Liver (tissue), 9 donors: ENCODE measurements around the gene CST9. TPM values are rescaled to one million over a fixed set of nuclear protein-coding genes. Genes with fewer than 3 reads are reported as not detected.

Experiments used
- DNase-seq: peaks from one replicate; pipeline ENCODE4 v3.0.0-alpha.2; 2017; ENCODE audit warnings: low spot score
- H3K27ac ChIP-seq, 2 donors: one replicate each; pipeline ENCODE4 v1.7.0; 2013; ENCODE audit warnings: inconsistent platforms in 2 of 2, low read length in 2 of 2, control low read depth in 1 of 2, low read depth in 1 of 2, mild to moderate bottlenecking in 1 of 2
- H3K27me3 ChIP-seq, 4 donors: one replicate each; pipeline versions ENCODE4 v1.6.1 to v1.7.0; 2013; ENCODE audit warnings: low read length in 3 of 4, inconsistent platforms in 1 of 4, mild to moderate bottlenecking in 1 of 4, moderate library complexity in 1 of 4; ENCODE audit not compliant: control insufficient read depth in 4 of 4, insufficient read depth in 4 of 4
- H3K36me3 ChIP-seq, 4 donors: one replicate each; pipeline versions ENCODE4 v1.6.1 to v1.7.0; 2013; ENCODE audit warnings: low read length in 3 of 4, mild to moderate bottlenecking in 3 of 4, low read depth in 1 of 4, moderate library complexity in 1 of 4; ENCODE audit not compliant: control insufficient read depth in 4 of 4, insufficient read depth in 3 of 4
- H3K4me1 ChIP-seq, 4 donors: one replicate each; pipeline versions ENCODE4 v1.6.1 to v1.7.0; 2013; ENCODE audit warnings: low read length in 3 of 4, mild to moderate bottlenecking in 3 of 4, moderate library complexity in 1 of 4; ENCODE audit not compliant: control insufficient read depth in 4 of 4, insufficient read depth in 4 of 4
- H3K4me3 ChIP-seq, 3 donors: one replicate each; pipeline versions ENCODE4 v1.6.1 to v1.7.0; 2013; ENCODE audit warnings: low read length in 3 of 3, control low read depth in 1 of 3, low read depth in 1 of 3, mild to moderate bottlenecking in 1 of 3
- H3K9ac ChIP-seq, 2 donors: one replicate each; pipeline ENCODE4 v1.7.0; 2013; ENCODE audit warnings: low read length in 2 of 2, mild to moderate bottlenecking in 2 of 2, moderate library complexity in 2 of 2, control low read depth in 1 of 2, low read depth in 1 of 2
- H3K9me3 ChIP-seq, 4 donors: one replicate each; pipeline versions ENCODE4 v1.6.1 to v1.7.0; 2013; ENCODE audit warnings: low read length in 3 of 4; ENCODE audit not compliant: control insufficient read depth in 4 of 4
- EGR1 ChIP-seq, 2 donors: IDR thresholded peaks; 2 replicates each; pipeline ENCODE4 v1.6.1; 2016 to 2018; ENCODE audit warnings: antibody characterized with exemption in 2 of 2, low read depth in 2 of 2
- FOXA1 ChIP-seq: IDR thresholded peaks from 2 replicates; pipeline ENCODE4 v1.6.1; 2016; ENCODE audit warnings: antibody characterized with exemption
- FOXA2 ChIP-seq: IDR thresholded peaks from 2 replicates; pipeline ENCODE4 v1.6.1; 2016; ENCODE audit warnings: antibody characterized with exemption
- GABPA ChIP-seq, 2 donors: IDR thresholded peaks in 1 of 2; conservative IDR thresholded peaks in 1 of 2; 2 replicates each; pipeline ENCODE4 v1.6.1; 2016; ENCODE audit warnings: antibody characterized with exemption in 2 of 2, mild to moderate bottlenecking in 1 of 2, moderate library complexity in 1 of 2
- HNF4A ChIP-seq, 2 donors: conservative IDR thresholded peaks; 2 replicates each; pipeline ENCODE4 v1.6.1; 2016; ENCODE audit warnings: antibody characterized with exemption in 2 of 2, mild to moderate bottlenecking in 2 of 2
- HNF4G ChIP-seq: IDR thresholded peaks from 2 replicates; pipeline ENCODE4 v1.6.1; 2016; ENCODE audit warnings: antibody characterized with exemption
- JUND ChIP-seq, 2 donors: IDR thresholded peaks; 2 replicates each; pipeline ENCODE4 v1.6.1; 2016; ENCODE audit warnings: antibody characterized with exemption in 2 of 2
- NR2F2 ChIP-seq: IDR thresholded peaks from 2 replicates; pipeline ENCODE4 v1.6.1; 2016; ENCODE audit warnings: antibody characterized with exemption
- RAD21 ChIP-seq, 2 donors: IDR thresholded peaks; 2 replicates each; pipeline ENCODE4 v1.6.1; 2016; ENCODE audit warnings: antibody characterized with exemption in 2 of 2, mild to moderate bottlenecking in 2 of 2
- RXRA ChIP-seq, 2 donors: IDR thresholded peaks; 2 replicates each; pipeline ENCODE4 v1.6.1; 2017 to 2018; ENCODE audit warnings: antibody characterized with exemption in 2 of 2, mild to moderate bottlenecking in 1 of 2
- SP1 ChIP-seq: IDR thresholded peaks from 2 replicates; pipeline ENCODE4 v1.6.1; 2018; ENCODE audit warnings: antibody characterized with exemption, mild to moderate bottlenecking
- TAF1 ChIP-seq: conservative IDR thresholded peaks from 2 replicates; pipeline ENCODE4 v1.6.1; 2016; ENCODE audit warnings: antibody characterized with exemption, mild to moderate bottlenecking
- YY1 ChIP-seq: IDR thresholded peaks from 2 replicates; pipeline ENCODE4 v1.6.1; 2016; ENCODE audit warnings: antibody characterized with exemption, mild to moderate bottlenecking
- WGBS: extraction: QIAGEN DNeasy Blood & Tissue Kit; methylation state at CpG from one replicate; pipeline ENCODE4 v1.1.7; 2013; 5-methylcytosine and 5-hydroxymethylcytosine counted together
- polyA plus RNA-seq, 2 donors: library from polyadenylated mRNA; stranded (reverse) in 1 of 2; unstranded in 1 of 2; fragments of 200-250 nt in 1 of 2; fragments of >200 nt in 1 of 2; fragmentation: Nextera tagmentation in 1 of 2; extraction: Ambion mirVana in 1 of 2; gene quantifications; one replicate each; pipeline versions ENCODE4 v1.2.1 to v1.2.3, GENCODE V29; 2013 to 2015
- total RNA-seq, 2 donors: library from RNA; depleted of rRNA; stranded (reverse); fragments of >200 nt; gene quantifications; one replicate each; pipeline ENCODE4 v1.2.3, GENCODE V29; 2014
- TF ChIP-seq, protein P1 (sequence below): IDR thresholded peaks from 2 replicates; pipeline ENCODE4 v1.6.1; 2016; ENCODE audit warnings: antibody characterized with exemption, mild to moderate bottlenecking
- TF ChIP-seq, protein P2 (sequence below): IDR thresholded peaks from 2 replicates; pipeline ENCODE4 v1.6.1; 2016; ENCODE audit warnings: antibody characterized with exemption
- TF ChIP-seq, protein P3 (sequence below): IDR thresholded peaks from 2 replicates; pipeline ENCODE4 v1.6.1; 2016; ENCODE audit warnings: antibody characterized with exemption
- TF ChIP-seq, protein P4 (sequence below): fragments of 150-350 bp; IDR thresholded peaks from 2 replicates; pipeline ENCODE4 v1.5.1; 2017; ENCODE audit warnings: improper control_type of control experiment, low read depth, low read length; ENCODE audit not compliant: missing input control
- TF ChIP-seq, protein P5 (sequence below): IDR thresholded peaks from 2 replicates; pipeline ENCODE4 v1.6.1; 2016; ENCODE audit warnings: antibody characterized with exemption
- donor health status: healthy.
- donor health status: healthy.
- donor health status: healthy.
- donor health status: healthy.
- donor health status: healthy.

CST9 gene
- total and polyA plus RNA-seq, 4 donors, result not detected

DNA sequence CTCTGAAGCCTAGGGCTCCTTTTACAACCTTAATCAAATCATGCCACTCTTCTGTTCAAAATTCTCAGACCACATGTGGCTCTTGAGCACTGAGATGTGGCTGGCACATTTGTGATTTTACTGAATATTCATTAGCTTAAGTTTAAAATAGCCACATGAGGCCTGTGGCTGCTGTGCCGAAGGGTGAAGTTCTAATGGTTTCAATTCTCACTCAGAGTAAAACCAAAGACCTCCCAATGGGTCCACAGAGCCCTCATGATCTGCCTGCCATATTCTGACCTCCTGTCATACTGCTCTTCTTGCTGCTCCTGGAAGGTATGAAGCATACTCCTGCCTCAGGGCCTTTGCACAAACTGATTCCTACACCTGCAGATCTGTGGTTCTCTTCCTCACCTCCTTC, 39.9 kb upstream of the CST9 start (continued):
- TF ChIP-seq, protein P1, sequence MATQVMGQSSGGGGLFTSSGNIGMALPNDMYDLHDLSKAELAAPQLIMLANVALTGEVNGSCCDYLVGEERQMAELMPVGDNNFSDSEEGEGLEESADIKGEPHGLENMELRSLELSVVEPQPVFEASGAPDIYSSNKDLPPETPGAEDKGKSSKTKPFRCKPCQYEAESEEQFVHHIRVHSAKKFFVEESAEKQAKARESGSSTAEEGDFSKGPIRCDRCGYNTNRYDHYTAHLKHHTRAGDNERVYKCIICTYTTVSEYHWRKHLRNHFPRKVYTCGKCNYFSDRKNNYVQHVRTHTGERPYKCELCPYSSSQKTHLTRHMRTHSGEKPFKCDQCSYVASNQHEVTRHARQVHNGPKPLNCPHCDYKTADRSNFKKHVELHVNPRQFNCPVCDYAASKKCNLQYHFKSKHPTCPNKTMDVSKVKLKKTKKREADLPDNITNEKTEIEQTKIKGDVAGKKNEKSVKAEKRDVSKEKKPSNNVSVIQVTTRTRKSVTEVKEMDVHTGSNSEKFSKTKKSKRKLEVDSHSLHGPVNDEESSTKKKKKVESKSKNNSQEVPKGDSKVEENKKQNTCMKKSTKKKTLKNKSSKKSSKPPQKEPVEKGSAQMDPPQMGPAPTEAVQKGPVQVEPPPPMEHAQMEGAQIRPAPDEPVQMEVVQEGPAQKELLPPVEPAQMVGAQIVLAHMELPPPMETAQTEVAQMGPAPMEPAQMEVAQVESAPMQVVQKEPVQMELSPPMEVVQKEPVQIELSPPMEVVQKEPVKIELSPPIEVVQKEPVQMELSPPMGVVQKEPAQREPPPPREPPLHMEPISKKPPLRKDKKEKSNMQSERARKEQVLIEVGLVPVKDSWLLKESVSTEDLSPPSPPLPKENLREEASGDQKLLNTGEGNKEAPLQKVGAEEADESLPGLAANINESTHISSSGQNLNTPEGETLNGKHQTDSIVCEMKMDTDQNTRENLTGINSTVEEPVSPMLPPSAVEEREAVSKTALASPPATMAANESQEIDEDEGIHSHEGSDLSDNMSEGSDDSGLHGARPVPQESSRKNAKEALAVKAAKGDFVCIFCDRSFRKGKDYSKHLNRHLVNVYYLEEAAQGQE, result no peak
- TF ChIP-seq SP1 (no peak), TAF1 (no peak), FOXA2 (no peak), FOXA1 (no peak), EGR1 (IDR thresholded peaks at IDR 0.05; ENCODE audit: low read depth in 2 of 2) (no peak), JUND (IDR thresholded peaks at IDR 0.05) (no peak)
- TF ChIP-seq, protein P2, sequence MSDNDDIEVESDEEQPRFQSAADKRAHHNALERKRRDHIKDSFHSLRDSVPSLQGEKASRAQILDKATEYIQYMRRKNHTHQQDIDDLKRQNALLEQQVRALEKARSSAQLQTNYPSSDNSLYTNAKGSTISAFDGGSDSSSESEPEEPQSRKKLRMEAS, result no peak

DNA sequence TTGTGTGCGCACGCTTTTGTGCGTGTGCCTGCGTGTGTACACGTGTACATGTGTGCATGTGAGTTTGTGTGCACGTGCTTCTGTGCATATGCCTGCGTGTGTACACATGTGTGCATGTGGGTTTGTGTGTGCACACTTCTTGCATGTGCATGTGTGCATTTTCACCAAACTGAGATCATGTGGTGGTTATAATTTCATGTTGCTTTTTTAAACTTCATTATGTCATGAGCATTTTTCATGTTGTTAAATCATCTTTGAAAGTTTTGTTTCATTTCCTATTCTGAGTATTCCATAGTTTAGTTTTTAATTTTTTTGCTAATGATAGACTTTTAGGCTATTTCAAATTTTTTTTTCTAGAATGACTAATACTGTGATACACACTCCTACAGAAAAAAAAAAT, 38.4 kb upstream of the CST9 start:
- Histone ChIP-seq H3K9ac (no peak overlapping the region), H3K9me3 (no peaks in the 10 kb centered on the region), H3K36me3 (peaks cover 0 to 1% (median 0%) of the 10 kb centered on the region in 4 donors), H3K27me3 (no peaks in the 10 kb centered on the region), H3K27ac (no peak overlapping the region), H3K4me3 (no peak overlapping the region), H3K4me1 (peaks cover 0 to 4% (median 1%) of the 10 kb centered on the region in 4 donors)
- 96% methylated on average over 7 of the region's 7 CpGs for WGBS
- TF ChIP-seq JUND (IDR thresholded peaks at IDR 0.05) (no peak), GABPA (IDR thresholded peaks at IDR 0.05 in 1 of 2, conservative IDR thresholded peaks at IDR 0.05 in 1 of 2) (no peak), RXRA (IDR thresholded peaks at IDR 0.05) (no peak), YY1 (no peak), HNF4A (conservative IDR thresholded peaks at IDR 0.05) (no peak), TAF1 (no peak), RAD21 (IDR thresholded peaks at IDR 0.05) (no peak), EGR1 (IDR thresholded peaks at IDR 0.05; ENCODE audit: low read depth in 2 of 2) (no peak), FOXA1 (no peak), SP1 (no peak), FOXA2 (no peak), NR2F2 (no peak), HNF4G (no peak)
- TF ChIP-seq, protein P3, sequence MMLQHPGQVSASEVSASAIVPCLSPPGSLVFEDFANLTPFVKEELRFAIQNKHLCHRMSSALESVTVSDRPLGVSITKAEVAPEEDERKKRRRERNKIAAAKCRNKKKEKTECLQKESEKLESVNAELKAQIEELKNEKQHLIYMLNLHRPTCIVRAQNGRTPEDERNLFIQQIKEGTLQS, result no peak
- TF ChIP-seq, protein P4, sequence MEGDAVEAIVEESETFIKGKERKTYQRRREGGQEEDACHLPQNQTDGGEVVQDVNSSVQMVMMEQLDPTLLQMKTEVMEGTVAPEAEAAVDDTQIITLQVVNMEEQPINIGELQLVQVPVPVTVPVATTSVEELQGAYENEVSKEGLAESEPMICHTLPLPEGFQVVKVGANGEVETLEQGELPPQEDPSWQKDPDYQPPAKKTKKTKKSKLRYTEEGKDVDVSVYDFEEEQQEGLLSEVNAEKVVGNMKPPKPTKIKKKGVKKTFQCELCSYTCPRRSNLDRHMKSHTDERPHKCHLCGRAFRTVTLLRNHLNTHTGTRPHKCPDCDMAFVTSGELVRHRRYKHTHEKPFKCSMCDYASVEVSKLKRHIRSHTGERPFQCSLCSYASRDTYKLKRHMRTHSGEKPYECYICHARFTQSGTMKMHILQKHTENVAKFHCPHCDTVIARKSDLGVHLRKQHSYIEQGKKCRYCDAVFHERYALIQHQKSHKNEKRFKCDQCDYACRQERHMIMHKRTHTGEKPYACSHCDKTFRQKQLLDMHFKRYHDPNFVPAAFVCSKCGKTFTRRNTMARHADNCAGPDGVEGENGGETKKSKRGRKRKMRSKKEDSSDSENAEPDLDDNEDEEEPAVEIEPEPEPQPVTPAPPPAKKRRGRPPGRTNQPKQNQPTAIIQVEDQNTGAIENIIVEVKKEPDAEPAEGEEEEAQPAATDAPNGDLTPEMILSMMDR, result no peak
- TF ChIP-seq, protein P2, result no peak
- TF ChIP-seq, protein P5, sequence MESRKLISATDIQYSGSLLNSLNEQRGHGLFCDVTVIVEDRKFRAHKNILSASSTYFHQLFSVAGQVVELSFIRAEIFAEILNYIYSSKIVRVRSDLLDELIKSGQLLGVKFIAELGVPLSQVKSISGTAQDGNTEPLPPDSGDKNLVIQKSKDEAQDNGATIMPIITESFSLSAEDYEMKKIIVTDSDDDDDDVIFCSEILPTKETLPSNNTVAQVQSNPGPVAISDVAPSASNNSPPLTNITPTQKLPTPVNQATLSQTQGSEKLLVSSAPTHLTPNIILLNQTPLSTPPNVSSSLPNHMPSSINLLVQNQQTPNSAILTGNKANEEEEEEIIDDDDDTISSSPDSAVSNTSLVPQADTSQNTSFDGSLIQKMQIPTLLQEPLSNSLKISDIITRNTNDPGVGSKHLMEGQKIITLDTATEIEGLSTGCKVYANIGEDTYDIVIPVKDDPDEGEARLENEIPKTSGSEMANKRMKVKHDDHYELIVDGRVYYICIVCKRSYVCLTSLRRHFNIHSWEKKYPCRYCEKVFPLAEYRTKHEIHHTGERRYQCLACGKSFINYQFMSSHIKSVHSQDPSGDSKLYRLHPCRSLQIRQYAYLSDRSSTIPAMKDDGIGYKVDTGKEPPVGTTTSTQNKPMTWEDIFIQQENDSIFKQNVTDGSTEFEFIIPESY, result no peak
- TF ChIP-seq, protein P1, result no peak
- DNase-seq, result no peak
